Breast epithelium (tissue), 3 donors: ENCODE results near the gene MB21D2.

Experiments
- POLR2A ChIP-seq: fragments of 450-650 bp; IDR thresholded peaks from one replicate; pipeline ENCODE4 v1.6.1; 2016; ENCODE audit warnings: antibody characterized with exemption, mild to moderate bottlenecking, moderate library complexity
- TF ChIP-seq, protein P1 (sequence below), 3 donors: fragments of 450-650 bp; IDR thresholded peaks; one replicate each; pipeline ENCODE4 v1.5.1; 2016 to 2017; ENCODE audit warnings: antibody characterized with exemption in 3 of 3, mild to moderate bottlenecking in 3 of 3, moderate library complexity in 3 of 3

DNA sequence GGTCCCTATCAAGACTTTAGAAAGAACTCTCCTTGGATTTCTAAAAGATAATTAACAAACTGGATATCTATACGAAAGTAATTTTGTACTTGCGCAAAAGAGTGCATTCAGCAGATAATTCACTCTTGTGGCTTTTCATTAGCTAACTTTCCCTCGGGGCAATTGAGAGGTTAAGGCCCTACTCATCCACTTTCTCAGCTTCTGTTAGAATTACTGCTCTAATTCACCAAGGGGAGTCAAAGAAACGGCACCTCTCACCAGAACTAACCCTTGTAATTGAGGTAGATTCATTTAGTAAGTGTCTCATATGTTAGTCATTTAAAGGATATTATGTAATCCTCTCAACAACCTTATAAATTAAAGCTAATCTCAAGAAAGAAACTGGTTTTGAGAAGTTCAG, 22.5 kb upstream of the MB21D2 start:
- TF ChIP-seq, protein P1, sequence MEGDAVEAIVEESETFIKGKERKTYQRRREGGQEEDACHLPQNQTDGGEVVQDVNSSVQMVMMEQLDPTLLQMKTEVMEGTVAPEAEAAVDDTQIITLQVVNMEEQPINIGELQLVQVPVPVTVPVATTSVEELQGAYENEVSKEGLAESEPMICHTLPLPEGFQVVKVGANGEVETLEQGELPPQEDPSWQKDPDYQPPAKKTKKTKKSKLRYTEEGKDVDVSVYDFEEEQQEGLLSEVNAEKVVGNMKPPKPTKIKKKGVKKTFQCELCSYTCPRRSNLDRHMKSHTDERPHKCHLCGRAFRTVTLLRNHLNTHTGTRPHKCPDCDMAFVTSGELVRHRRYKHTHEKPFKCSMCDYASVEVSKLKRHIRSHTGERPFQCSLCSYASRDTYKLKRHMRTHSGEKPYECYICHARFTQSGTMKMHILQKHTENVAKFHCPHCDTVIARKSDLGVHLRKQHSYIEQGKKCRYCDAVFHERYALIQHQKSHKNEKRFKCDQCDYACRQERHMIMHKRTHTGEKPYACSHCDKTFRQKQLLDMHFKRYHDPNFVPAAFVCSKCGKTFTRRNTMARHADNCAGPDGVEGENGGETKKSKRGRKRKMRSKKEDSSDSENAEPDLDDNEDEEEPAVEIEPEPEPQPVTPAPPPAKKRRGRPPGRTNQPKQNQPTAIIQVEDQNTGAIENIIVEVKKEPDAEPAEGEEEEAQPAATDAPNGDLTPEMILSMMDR (IDR thresholded peaks at IDR 0.05) = no peak
- no peak for TF ChIP-seq POLR2A
